MCF 10A (cell line): ENCODE data around the gene C2CD2. TPM values are rescaled to one million over a fixed set of nuclear protein-coding genes. Genes with fewer than 3 reads are reported as not detected.
A peak's percentile ranks its signal among the peaks of the same experiment; 100 is the strongest.

Experiments used
- BruUV-seq: library from RNA; stranded (reverse); fragments of 400-500 nt; replicated peaks from 2 replicates; lab custom pipeline; 2021; lab: Mats Ljungman, UMichigan
- CTCF ChIA-PET: fragments of 300-600 bp; sonication (Branson Sonifier 250); formaldehyde crosslinking; extraction: SDS; loops from one replicate; lab custom pipeline; 2021; ENCODE audit warnings: antibody characterized with exemption, inconsistent platforms; lab: Yijun Ruan, JAX
- POLR2A ChIA-PET: fragments of 300-600, 350-650 bp; sonication (Branson Sonifier 250); formaldehyde crosslinking; extraction: SDS; loops from one replicate; lab custom pipeline; 2020; ENCODE audit warnings: antibody characterized with exemption, inconsistent platforms; lab: Yijun Ruan, JAX
- DNase-seq: peaks from one replicate; pipeline ENCODE4 v3.0.0-alpha.2; 2018; ENCODE audit not compliant: unreplicated experiment
- H3K27ac Mint-ChIP-seq: one replicate; pipeline ENCODE4 v1.8.0; 2022; ENCODE audit warnings: mild to moderate bottlenecking, low read depth, mixed read lengths; ENCODE audit not compliant: unreplicated experiment
- H3K27me3 Mint-ChIP-seq: one replicate; pipeline ENCODE4 v1.8.0; 2022; ENCODE audit warnings: mixed read lengths; ENCODE audit not compliant: insufficient read depth, unreplicated experiment
- H3K36me3 Mint-ChIP-seq: one replicate; pipeline ENCODE4 v1.8.0; 2022; ENCODE audit warnings: mild to moderate bottlenecking, moderate library complexity, mixed read lengths; ENCODE audit not compliant: insufficient read depth, unreplicated experiment
- H3K4me1 Mint-ChIP-seq: one replicate; pipeline ENCODE4 v1.8.0; 2022; ENCODE audit warnings: mixed read lengths; ENCODE audit not compliant: insufficient read depth, unreplicated experiment
- H3K4me3 Mint-ChIP-seq: one replicate; pipeline ENCODE4 v1.8.0; 2022; ENCODE audit warnings: mild to moderate bottlenecking, moderate library complexity, mixed read lengths; ENCODE audit not compliant: unreplicated experiment
- H3K9me3 Mint-ChIP-seq: one replicate; pipeline ENCODE4 v1.8.0; 2022; ENCODE audit warnings: mixed read lengths; ENCODE audit not compliant: unreplicated experiment
- intact Hi-C: fragments of 100-400 bp; cut with micrococcal nuclease; formaldehyde crosslinking; loops from 2 replicates; pipeline ENCODE4 v1.14.1; 2022
- total RNA-seq: library from RNA; stranded (reverse); gene quantifications from 2 replicates; pipeline ENCODE4 v1.2.3, GENCODE V29; 2022
- TF ChIP-seq, protein P1 (sequence below): fragments of 200-600 bp; IDR thresholded peaks from one replicate; pipeline ENCODE4 v1.8.0; 2022; ENCODE audit warnings: antibody characterized with exemption, mild to moderate bottlenecking; ENCODE audit not compliant: unreplicated experiment

C2CD2 gene
- total RNA-seq, 1 experiment from 2014 or later: 25.1 TPM

GRCh38 chr21:41835711-41836154 lies 118.1 kb downstream of the C2CD2 start:
- CTCF ChIA-PET: no interaction called here
- H3K27ac Mint-ChIP-seq: peak overlapping the region; percentile 2
- intact Hi-C loops: no loop called here
- H3K36me3 Mint-ChIP-seq: peaks cover 11% of the 10 kb centered on the region
- POLR2A ChIA-PET: no interaction called here
- TF ChIP-seq, protein P1, sequence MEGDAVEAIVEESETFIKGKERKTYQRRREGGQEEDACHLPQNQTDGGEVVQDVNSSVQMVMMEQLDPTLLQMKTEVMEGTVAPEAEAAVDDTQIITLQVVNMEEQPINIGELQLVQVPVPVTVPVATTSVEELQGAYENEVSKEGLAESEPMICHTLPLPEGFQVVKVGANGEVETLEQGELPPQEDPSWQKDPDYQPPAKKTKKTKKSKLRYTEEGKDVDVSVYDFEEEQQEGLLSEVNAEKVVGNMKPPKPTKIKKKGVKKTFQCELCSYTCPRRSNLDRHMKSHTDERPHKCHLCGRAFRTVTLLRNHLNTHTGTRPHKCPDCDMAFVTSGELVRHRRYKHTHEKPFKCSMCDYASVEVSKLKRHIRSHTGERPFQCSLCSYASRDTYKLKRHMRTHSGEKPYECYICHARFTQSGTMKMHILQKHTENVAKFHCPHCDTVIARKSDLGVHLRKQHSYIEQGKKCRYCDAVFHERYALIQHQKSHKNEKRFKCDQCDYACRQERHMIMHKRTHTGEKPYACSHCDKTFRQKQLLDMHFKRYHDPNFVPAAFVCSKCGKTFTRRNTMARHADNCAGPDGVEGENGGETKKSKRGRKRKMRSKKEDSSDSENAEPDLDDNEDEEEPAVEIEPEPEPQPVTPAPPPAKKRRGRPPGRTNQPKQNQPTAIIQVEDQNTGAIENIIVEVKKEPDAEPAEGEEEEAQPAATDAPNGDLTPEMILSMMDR: no peak
- H3K9me3 Mint-ChIP-seq: peaks cover 6% of the 10 kb centered on the region
- H3K4me3 Mint-ChIP-seq: no peak overlapping the region
- H3K27me3 Mint-ChIP-seq: no peaks in the 10 kb centered on the region
- BruUV-seq: no TSS peak
- no peak for DNase-seq
- peaks cover 6% of the 10 kb centered on the region for H3K4me1 Mint-ChIP-seq

Other genes with a start within 250 kb of the C2CD2 start
- gene RIPK4, start 187.0 kb downstream of the C2CD2 start, total RNA-seq: 14.0 and 22.3 TPM in 2 replicates
- gene PRDM15, start 74.7 kb downstream of the C2CD2 start, total RNA-seq: 5.2 and 5.7 TPM in 2 replicates
- 21.5 and 27.3 TPM in 2 replicates for gene ZBTB21, start 56.3 kb upstream of the C2CD2 start, total RNA-seq
- gene UMODL1, start 117.3 kb upstream of the C2CD2 start, total RNA-seq: not detected in 2 replicates